Breast epithelium (tissue), 4 donors: ENCODE results near the gene S1PR4. TPM values are rescaled to one million over a fixed set of nuclear protein-coding genes. Genes with fewer than 3 reads are reported as not detected.

Experiments used
- DNase-seq, 2 donors: peaks; one replicate each; pipeline ENCODE4 v3.0.0-alpha.2; 2019; ENCODE audit warnings: low spot score in 2 of 2
- H3K27ac ChIP-seq, 2 donors: fragments of 200-600 bp; sonication (generic) in 1 of 2; one replicate each; pipeline ENCODE4 v1.5.1; 2016 to 2019; ENCODE audit warnings: mild to moderate bottlenecking in 1 of 2
- H3K27me3 ChIP-seq, 2 donors: fragments of 200-600 bp; sonication (generic) in 1 of 2; one replicate each; pipeline versions ENCODE4 v1.5.1 to v1.6.0; 2017 to 2019; ENCODE audit warnings: control low read depth in 1 of 2, mild to moderate bottlenecking in 1 of 2
- H3K36me3 ChIP-seq: fragments of 200-600 bp; one replicate; pipeline ENCODE4 v1.5.1; 2019
- H3K4me1 ChIP-seq, 2 donors: fragments of 200-600 bp; sonication (generic); one replicate each; pipeline ENCODE4 v1.5.1; 2016 to 2019; ENCODE audit warnings: control low read depth in 1 of 2
- H3K4me3 ChIP-seq, 3 donors: fragments of 200-600 bp; sonication (generic); 1 replicate in 2 of 3; 2 replicates in 1 of 3; pipeline ENCODE4 v1.5.1; 2016 to 2019; ENCODE audit warnings: mild to moderate bottlenecking in 3 of 3, moderate library complexity in 2 of 3
- H3K9me3 ChIP-seq, 2 donors: fragments of 200-600 bp; sonication (generic) in 1 of 2; one replicate each; pipeline ENCODE4 v1.5.1; 2016 to 2019; ENCODE audit warnings: control low read depth in 1 of 2
- POLR2A ChIP-seq: fragments of 450-650 bp; IDR thresholded peaks from one replicate; pipeline ENCODE4 v1.6.1; 2016; ENCODE audit warnings: antibody characterized with exemption, mild to moderate bottlenecking, moderate library complexity
- POLR2AphosphoS5 ChIP-seq, 3 donors: sonication (generic); formaldehyde crosslinking; IDR thresholded peaks; one replicate each; pipeline ENCODE4 v1.6.1; 2017; ENCODE audit warnings: antibody characterized with exemption in 3 of 3
- intact Hi-C: fragments of 100-400 bp; cut with DNase I; formaldehyde crosslinking; loops from one replicate; pipeline ENCODE4 v1.15.1; 2023; ENCODE audit warnings: low total_unique reads
- total RNA-seq, 3 donors: library from RNA; depleted of rRNA; stranded (reverse); fragments of >200 nt; gene quantifications; one replicate each; pipeline ENCODE4 v1.1.0, GENCODE V29; 2016
- TF ChIP-seq, protein P1 (sequence below), 3 donors: fragments of 450-650 bp; IDR thresholded peaks; one replicate each; pipeline ENCODE4 v1.5.1; 2016 to 2017; ENCODE audit warnings: antibody characterized with exemption in 3 of 3, mild to moderate bottlenecking in 3 of 3, moderate library complexity in 3 of 3

Gene S1PR4
- total RNA-seq, 3 donors from 2014 or later = 1.3 to 1.9 TPM; not detected in 1

DNA sequence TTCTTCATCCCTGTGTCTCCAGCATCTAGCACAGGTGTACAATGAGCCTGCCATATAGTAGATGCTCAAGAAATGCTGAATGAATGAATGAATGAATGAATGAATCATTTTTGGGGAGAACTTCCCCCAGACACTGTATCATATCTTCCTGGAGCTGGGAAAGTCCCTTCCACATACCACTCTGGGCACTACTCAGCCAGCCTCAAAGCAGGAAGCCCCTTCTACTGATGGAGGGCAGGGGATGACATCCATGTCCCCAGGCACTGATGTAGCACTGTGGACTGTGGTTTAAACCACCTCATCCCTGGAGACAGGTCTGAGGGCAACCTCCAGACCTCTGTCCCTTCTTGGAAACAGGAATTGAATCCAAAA, 37.9 kb upstream of the S1PR4 start:
- no peaks in the 10 kb centered on the region for H3K4me1 ChIP-seq
- H3K9me3 ChIP-seq = no peaks in the 10 kb centered on the region
- H3K36me3 ChIP-seq = no peaks in the 10 kb centered on the region
- no peak overlapping the region for H3K4me3 ChIP-seq
- intact Hi-C loops = no loop called here
- H3K27ac ChIP-seq = no peak overlapping the region
- TF ChIP-seq POLR2A (no peak), POLR2AphosphoS5 (IDR thresholded peaks at IDR 0.05) (no peak)
- TF ChIP-seq, protein P1, sequence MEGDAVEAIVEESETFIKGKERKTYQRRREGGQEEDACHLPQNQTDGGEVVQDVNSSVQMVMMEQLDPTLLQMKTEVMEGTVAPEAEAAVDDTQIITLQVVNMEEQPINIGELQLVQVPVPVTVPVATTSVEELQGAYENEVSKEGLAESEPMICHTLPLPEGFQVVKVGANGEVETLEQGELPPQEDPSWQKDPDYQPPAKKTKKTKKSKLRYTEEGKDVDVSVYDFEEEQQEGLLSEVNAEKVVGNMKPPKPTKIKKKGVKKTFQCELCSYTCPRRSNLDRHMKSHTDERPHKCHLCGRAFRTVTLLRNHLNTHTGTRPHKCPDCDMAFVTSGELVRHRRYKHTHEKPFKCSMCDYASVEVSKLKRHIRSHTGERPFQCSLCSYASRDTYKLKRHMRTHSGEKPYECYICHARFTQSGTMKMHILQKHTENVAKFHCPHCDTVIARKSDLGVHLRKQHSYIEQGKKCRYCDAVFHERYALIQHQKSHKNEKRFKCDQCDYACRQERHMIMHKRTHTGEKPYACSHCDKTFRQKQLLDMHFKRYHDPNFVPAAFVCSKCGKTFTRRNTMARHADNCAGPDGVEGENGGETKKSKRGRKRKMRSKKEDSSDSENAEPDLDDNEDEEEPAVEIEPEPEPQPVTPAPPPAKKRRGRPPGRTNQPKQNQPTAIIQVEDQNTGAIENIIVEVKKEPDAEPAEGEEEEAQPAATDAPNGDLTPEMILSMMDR (IDR thresholded peaks at IDR 0.05) = no peak
- H3K27me3 ChIP-seq = no peaks in the 10 kb centered on the region
- no peak for DNase-seq

DNA sequence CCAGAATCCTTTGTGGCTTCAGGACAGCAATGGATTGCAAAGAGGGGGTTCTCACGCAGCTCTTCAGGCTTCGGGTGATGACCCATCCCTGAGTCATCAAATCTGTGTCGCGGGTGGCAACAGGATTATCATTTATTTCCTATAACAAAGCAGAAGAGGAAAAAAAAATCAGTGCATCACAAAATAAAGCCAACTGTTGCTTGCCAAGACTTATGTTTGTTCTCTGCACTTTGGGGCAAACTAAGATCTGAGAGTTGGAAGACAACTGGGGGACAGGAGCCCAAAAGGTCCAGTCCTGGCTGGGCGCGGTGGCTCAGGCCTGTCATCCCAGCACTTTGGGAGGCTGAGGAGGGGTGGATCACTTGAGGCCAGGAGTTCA, 36.3 kb upstream of the S1PR4 start:
- Histone ChIP-seq H3K9me3 (no peaks in the 10 kb centered on the region), H3K27me3 (no peaks in the 10 kb centered on the region), H3K4me3 (no peak overlapping the region), H3K36me3 (no peaks in the 10 kb centered on the region), H3K4me1 (no peaks in the 10 kb centered on the region), H3K27ac (peak overlapping the region in 1 of 2 donors; percentile 85)
- DNase-seq = no peak
- TF ChIP-seq, protein P1 (IDR thresholded peaks at IDR 0.05) = no peak
- TF ChIP-seq POLR2AphosphoS5 (IDR thresholded peaks at IDR 0.05) (no peak), POLR2A (no peak)
- intact Hi-C loops = no loop called here

DNA sequence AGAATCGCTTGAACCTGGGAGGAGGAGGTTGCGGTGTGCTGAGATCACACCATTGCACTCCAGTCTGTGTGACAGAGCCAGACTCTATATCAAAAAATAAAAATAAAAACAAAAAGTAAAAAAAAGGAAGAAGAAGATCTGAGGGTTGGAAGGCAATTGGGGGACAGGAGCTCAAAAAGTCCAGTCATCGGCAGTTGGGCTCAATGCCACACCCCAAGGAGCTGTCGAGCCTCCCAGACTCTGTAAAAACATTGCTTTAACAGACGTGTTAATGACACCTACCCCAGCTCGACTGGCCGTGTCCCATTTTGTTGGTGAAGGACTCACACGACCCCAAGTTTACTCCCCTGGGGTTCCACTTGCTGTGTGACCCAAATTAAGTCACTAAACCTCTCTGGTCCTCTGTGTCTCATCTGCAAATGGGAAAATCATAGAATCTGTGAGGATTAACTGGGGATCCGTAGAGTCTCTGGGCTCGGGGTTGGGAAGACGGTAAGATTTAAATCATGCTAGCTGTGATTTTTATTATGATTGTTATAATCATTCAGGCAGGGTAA, 35.7 kb upstream of the S1PR4 start:
- DNase-seq = no peak
- TF ChIP-seq, protein P1 (IDR thresholded peaks at IDR 0.05) = no peak
- TF ChIP-seq POLR2AphosphoS5 (IDR thresholded peaks at IDR 0.05) = no peak
- Histone ChIP-seq H3K27ac (peak overlapping the region in 1 of 2 donors; percentile 85), H3K36me3 (no peaks in the 10 kb centered on the region), H3K4me3 (no peak overlapping the region), H3K4me1 (no peaks in the 10 kb centered on the region), H3K9me3 (no peaks in the 10 kb centered on the region), H3K27me3 (no peaks in the 10 kb centered on the region)
- intact Hi-C loops = no loop called here

DNA sequence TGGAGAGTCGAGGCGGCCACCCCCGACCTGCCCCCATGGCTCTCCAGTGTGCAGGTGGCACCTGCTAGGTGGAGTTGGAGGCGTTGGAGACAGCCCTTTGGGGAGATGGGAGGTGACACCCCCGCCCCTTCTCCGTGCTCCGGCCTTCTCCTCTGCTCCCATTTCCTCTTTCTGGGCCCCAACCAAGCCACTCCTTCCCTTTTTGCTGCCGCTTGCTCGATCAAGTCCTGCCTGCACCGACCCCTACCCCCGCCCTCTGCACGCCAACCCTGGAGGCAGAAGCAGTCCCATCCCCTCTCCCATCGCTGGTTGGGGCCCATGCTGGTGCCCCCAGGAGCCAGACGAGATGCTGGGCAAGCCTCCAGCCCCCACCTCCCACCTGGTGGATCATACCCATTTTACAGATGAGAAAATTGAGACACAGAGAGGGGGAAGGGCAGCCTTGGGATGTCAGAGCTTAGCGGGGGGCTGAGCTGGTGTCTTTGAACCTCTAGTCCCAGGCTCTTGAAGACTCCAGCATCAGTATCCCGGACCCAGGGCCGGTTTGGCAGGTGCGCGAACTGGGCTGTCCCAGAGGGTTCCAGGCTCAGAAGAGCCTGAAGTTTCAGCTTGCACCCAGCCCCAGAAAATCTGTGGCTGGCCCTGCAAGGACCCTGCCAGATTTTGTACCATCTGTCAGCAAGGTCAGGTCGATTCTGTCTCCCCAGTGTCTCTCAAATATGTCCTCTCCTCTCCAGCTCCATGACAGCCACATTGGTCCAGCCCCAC, 32.5 kb upstream of the S1PR4 start:
- H3K36me3 ChIP-seq = no peaks in the 10 kb centered on the region
- H3K27ac ChIP-seq = no peak overlapping the region
- intact Hi-C loops = no loop called here
- no peaks in the 10 kb centered on the region for H3K9me3 ChIP-seq
- no peak for TF ChIP-seq POLR2A
- TF ChIP-seq, protein P1 (IDR thresholded peaks at IDR 0.05) = no peak
- TF ChIP-seq POLR2AphosphoS5 (IDR thresholded peaks at IDR 0.05) = no peak
- H3K4me3 ChIP-seq = no peak overlapping the region
- H3K27me3 ChIP-seq = no peaks in the 10 kb centered on the region
- DNase-seq = no peak
- H3K4me1 ChIP-seq = no peaks in the 10 kb centered on the region

DNA sequence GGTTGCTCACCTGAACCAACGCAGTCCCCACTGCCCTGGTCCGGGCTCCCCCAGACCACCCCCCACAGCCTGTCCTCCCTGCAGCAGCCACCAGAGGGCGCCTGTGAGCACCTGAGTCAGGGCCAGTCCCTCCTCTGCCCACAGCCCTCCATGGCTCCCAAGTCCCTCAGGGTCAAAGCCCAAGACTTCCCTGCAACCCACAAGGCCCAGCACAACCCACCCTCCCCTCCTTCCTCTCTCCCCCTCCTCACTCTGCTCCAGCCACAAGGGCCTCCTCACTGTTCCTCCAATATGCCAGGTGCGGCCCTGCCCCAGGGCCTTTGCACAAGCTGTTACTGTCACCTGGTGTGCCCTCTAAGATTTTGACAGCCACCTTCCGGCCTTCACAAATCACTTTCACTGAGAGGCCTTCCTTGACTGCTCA, 31.9 kb upstream of the S1PR4 start:
- intact Hi-C loops = no loop called here
- Histone ChIP-seq H3K27me3 (no peaks in the 10 kb centered on the region), H3K4me3 (no peak overlapping the region), H3K9me3 (no peaks in the 10 kb centered on the region), H3K36me3 (no peaks in the 10 kb centered on the region), H3K27ac (no peak overlapping the region), H3K4me1 (no peaks in the 10 kb centered on the region)
- DNase-seq = no peak
- TF ChIP-seq POLR2AphosphoS5 (IDR thresholded peaks at IDR 0.05) = no peak
- TF ChIP-seq, protein P1 (IDR thresholded peaks at IDR 0.05) = peak; percentile 38 to 58 (median 55)
- no peak for TF ChIP-seq POLR2A
